IMR-90 (cell line): ENCODE measurements around the gene ADPRS. TPM values are rescaled to one million over a fixed set of nuclear protein-coding genes. Genes with fewer than 3 reads are reported as not detected.

Experiments used
- ATAC-seq: fragments of 200-7000 bp; cut with Tn5 transposase; 2 replicates; pipeline ENCODE4 v1.9.1; 2020; ENCODE audit warnings: low read depth, mild to moderate bottlenecking, moderate library complexity
- BruUV-seq: library from RNA; stranded (reverse); fragments of 400-500 nt; replicated peaks from 2 replicates; lab custom pipeline; 2021; lab: Mats Ljungman, UMichigan
- CTCF ChIA-PET: fragments of 300-600 bp; formaldehyde crosslinking; extraction: SDS; loops from one replicate; lab custom pipeline; 2021; ENCODE audit warnings: antibody characterized with exemption; lab: Yijun Ruan, JAX
- POLR2A ChIA-PET: fragments of 300-600 bp; sonication (Branson Sonifier 250); formaldehyde crosslinking; loops from one replicate; lab custom pipeline; 2022; ENCODE audit warnings: antibody characterized with exemption; ENCODE audit not compliant: unreplicated experiment; lab: Charles Lee
- DNase-seq: peaks from one replicate; pipeline ENCODE4 v3.0.0; 2013
- H2AFZ ChIP-seq: replicated peaks from 2 replicates; pipeline ENCODE3; 2013; ENCODE audit warnings: low read length, mild to moderate bottlenecking; ENCODE audit not compliant: poor library complexity
- H2AK5ac ChIP-seq: 2 replicates; pipeline ENCODE4 v1.6.1; 2013; ENCODE audit warnings: low read depth, low read length, inconsistent platforms
- H2AK9ac ChIP-seq: replicated peaks from 2 replicates; pipeline ENCODE3; 2013; ENCODE audit warnings: mild to moderate bottlenecking, low read depth, low read length, moderate library complexity; ENCODE audit not compliant: poor library complexity
- H2BK120ac ChIP-seq: 2 replicates; pipeline ENCODE4 v1.6.1; 2013; ENCODE audit warnings: low read depth, low read length, inconsistent platforms
- H2BK15ac ChIP-seq: 3 replicates; pipeline ENCODE4 v1.6.1; 2013; ENCODE audit warnings: low read depth, low read length, inconsistent platforms
- H2BK20ac ChIP-seq: 2 replicates; pipeline ENCODE4 v1.6.1; 2013; ENCODE audit warnings: low read depth, mild to moderate bottlenecking, inconsistent platforms, low read length, moderate library complexity
- H2BK5ac ChIP-seq: 2 replicates; pipeline ENCODE4 v1.6.1; 2013; ENCODE audit warnings: mild to moderate bottlenecking, low read depth, low read length, inconsistent platforms; ENCODE audit not compliant: poor library complexity, severe bottlenecking
- H3K14ac ChIP-seq: replicated peaks from 2 replicates; pipeline ENCODE4 v1.6.1; 2013; ENCODE audit warnings: low read depth, low read length, inconsistent platforms
- H3K18ac ChIP-seq: 2 replicates; pipeline ENCODE4 v1.6.1; 2013; ENCODE audit warnings: low read depth, low read length, control low read depth
- H3K23ac ChIP-seq: 2 replicates; pipeline ENCODE4 v1.6.1; 2013; ENCODE audit warnings: low read depth, low read length, inconsistent platforms
- H3K27ac ChIP-seq: 2 replicates; pipeline ENCODE4 v1.5.1; 2013; ENCODE audit warnings: mild to moderate bottlenecking, control low read depth, low read length; ENCODE audit not compliant: insufficient read depth
- H3K27me3 ChIP-seq: 2 replicates; pipeline ENCODE4 v1.6.1; 2013; ENCODE audit warnings: low read length; ENCODE audit not compliant: control insufficient read depth, insufficient read depth
- H3K36me3 ChIP-seq: 2 replicates; pipeline ENCODE4 v1.6.1; 2013; ENCODE audit warnings: low read length, mixed read lengths; ENCODE audit not compliant: control insufficient read depth, insufficient read depth
- H3K4ac ChIP-seq: 2 replicates; pipeline ENCODE4 v1.6.1; 2013; ENCODE audit warnings: low read depth, low read length, inconsistent platforms
- H3K4me1 ChIP-seq: 2 replicates; pipeline ENCODE4 v1.6.1; 2013; ENCODE audit warnings: low read length, mixed read lengths; ENCODE audit not compliant: control insufficient read depth, insufficient read depth
- H3K4me2 ChIP-seq: 2 replicates; pipeline ENCODE4 v1.6.1; 2013; ENCODE audit warnings: low read depth, mild to moderate bottlenecking, control low read depth, low read length, moderate library complexity
- H3K4me3 ChIP-seq: 2 replicates; pipeline ENCODE4 v1.5.1; 2013; ENCODE audit warnings: low read depth, mild to moderate bottlenecking, control low read depth, low read length, moderate library complexity; ENCODE audit not compliant: insufficient read depth
- H3K56ac ChIP-seq: 2 replicates; pipeline ENCODE4 v1.6.1; 2013; ENCODE audit warnings: low read length, inconsistent platforms; ENCODE audit not compliant: insufficient read depth; ENCODE audit errors: extremely low read depth
- H3K79me1 ChIP-seq, 2 experiments: 2 replicates each; pipeline ENCODE4 v1.6.1; 2013; ENCODE audit warnings: low read length in 2 of 2, inconsistent platforms in 1 of 2, low read depth in 1 of 2
- H3K9ac ChIP-seq: 2 replicates; pipeline ENCODE4 v1.6.1; 2013; ENCODE audit warnings: low read depth, low read length, control low read depth
- H3K9me1 ChIP-seq: 2 replicates; pipeline ENCODE4 v1.6.1; 2013; ENCODE audit warnings: low read length, inconsistent platforms; ENCODE audit not compliant: insufficient read depth
- H3K9me3 ChIP-seq: 2 replicates; pipeline ENCODE4 v1.6.1; 2013; ENCODE audit warnings: low read length; ENCODE audit not compliant: control insufficient read depth, insufficient read depth
- H4K20me1 ChIP-seq: 2 replicates; pipeline ENCODE4 v1.6.1; 2013; ENCODE audit warnings: low read length, inconsistent platforms; ENCODE audit not compliant: insufficient read depth
- H4K5ac ChIP-seq: 2 replicates; pipeline ENCODE4 v1.6.1; 2013; ENCODE audit warnings: mild to moderate bottlenecking, low read depth, low read length, control low read depth
- H4K8ac ChIP-seq, 2 experiments: 2 replicates each; pipeline ENCODE4 v1.6.1; 2013; ENCODE audit warnings: low read depth in 2 of 2, low read length in 2 of 2, control low read depth in 1 of 2, inconsistent platforms in 1 of 2
- H4K91ac ChIP-seq: 2 replicates; pipeline ENCODE4 v1.6.1; 2013; ENCODE audit warnings: low read depth, low read length, inconsistent platforms; ENCODE audit not compliant: insufficient read depth
- CEBPB ChIP-seq: IDR thresholded peaks from 2 replicates; pipeline ENCODE4 v1.6.1; 2012; ENCODE audit warnings: low read depth, low read length, improper control_type of control experiment
- MAFK ChIP-seq: IDR thresholded peaks from 2 replicates; pipeline ENCODE4 v1.6.1; 2012; ENCODE audit warnings: low read depth, low read length, improper control_type of control experiment
- WGBS, 2 experiments: methylation state at CpG; one replicate each; pipeline versions ENCODE4 v1.1.5 to v1.1.7; 2013; ENCODE audit warnings: missing lambda C conversion rate in 2 of 2; ENCODE audit not compliant: insufficient read length in 1 of 2; ENCODE audit errors: extremely low coverage in 2 of 2; 5-methylcytosine and 5-hydroxymethylcytosine counted together
- dilution Hi-C: fragments of 300-500 bp; cut with HindIII; formaldehyde crosslinking; loops from one replicate; pipeline ENCODE4 v1.14.3; 2018; ENCODE audit warnings: low sequenced_read_pairs; ENCODE audit not compliant: unreplicated experiment
- in situ Hi-C: fragments of 300-500 bp; cut with MboI; formaldehyde crosslinking; loops from 3 replicates; pipeline ENCODE4 v1.14.3; 2019; ENCODE audit warnings: low sequenced_read_pairs, inconsistent platforms, mixed read lengths
- intact Hi-C: fragments of 100-400 bp; cut with micrococcal nuclease; formaldehyde crosslinking; loops from 2 replicates; pipeline ENCODE4 v1.10.0; 2022
- polyA plus RNA-seq, 3 experiments: library from polyadenylated mRNA; depleted of rRNA; stranded (reverse); fragments of >200 nt; gene quantifications; 2 replicates each; pipeline ENCODE4 v1.2.3, GENCODE V29; 2012; ENCODE audit warnings: low replicate concordance in 1 of 3
- total RNA-seq: library from RNA; depleted of rRNA; stranded (reverse); fragments of >200 nt; gene quantifications from 2 replicates; pipeline ENCODE4 v1.2.3, GENCODE V29; 2012

Gene ADPRS
- total and polyA plus RNA-seq, 2 of the 4 experiments (the other 2 are of a cell fraction) = 31.0 to 37.2 TPM

DNA sequence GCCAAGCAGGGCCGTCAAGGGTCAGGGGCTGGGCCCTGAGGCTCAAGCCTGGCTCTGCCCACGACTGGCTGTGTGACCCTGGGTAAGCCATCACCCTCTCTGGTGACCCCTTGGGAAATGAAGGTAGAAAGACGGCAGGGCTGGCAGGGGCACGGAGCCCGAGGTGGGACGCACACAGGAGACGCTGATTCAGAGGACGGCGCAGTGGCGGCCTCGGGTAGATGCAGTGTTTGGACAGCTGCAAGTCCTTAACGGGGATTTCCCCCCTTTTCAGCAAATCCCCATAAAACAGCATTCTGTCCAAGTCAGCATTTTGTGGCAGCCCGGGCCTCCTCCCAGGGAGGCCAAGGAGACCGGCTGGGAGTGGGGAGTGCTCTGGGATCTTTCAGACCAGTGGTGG lies 19.6 kb downstream of the ADPRS start:
- CTCF ChIA-PET = no interaction called here
- no peak overlapping the region for H3K4me2 ChIP-seq
- H2BK5ac ChIP-seq = no peak overlapping the region
- no peak overlapping the region for H2BK15ac ChIP-seq
- H2BK20ac ChIP-seq = 0 out of 2 replicates have a peak overlapping the region, but pooled peaks have one; percentile 83
- no peaks in the 10 kb centered on the region for H3K36me3 ChIP-seq
- peak overlapping the region; percentile 43; the same call in 1 of the 2 replicates for H2AK5ac ChIP-seq
- no peaks in the 10 kb centered on the region for H3K79me1 ChIP-seq
- H3K23ac ChIP-seq = no peak overlapping the region
- no peak overlapping the region for H4K5ac ChIP-seq
- H3K9ac ChIP-seq = no peak overlapping the region
- H3K18ac ChIP-seq = no peak overlapping the region
- H3K27ac ChIP-seq = no peak overlapping the region
- no peaks in the 10 kb centered on the region for H4K20me1 ChIP-seq
- POLR2A ChIA-PET = no interaction called here
- no peak overlapping the region for H4K8ac ChIP-seq
- in situ Hi-C loops = loop anchor here (5.0 to 25.0 kb wide), 2 partner anchors 179 to 304 kb away; no protein-coding TSS in a partner anchor
- H3K27me3 ChIP-seq = no peaks in the 10 kb centered on the region
- WGBS, 2 experiments = 95% methylated on average over 4 of the region's 14 CpGs; no CpG with 5 or more reads in 1 of the 2 experiments
- H3K4me3 ChIP-seq = no peak overlapping the region
- DNase-seq = no peak
- peak overlapping the region; percentile 8 for H2AFZ ChIP-seq
- H3K9me1 ChIP-seq = peaks cover 10% of the 10 kb centered on the region
- no peaks in the 10 kb centered on the region for H3K9me3 ChIP-seq
- H2BK120ac ChIP-seq = peak overlapping the region; percentile 22; the same call in 1 of the 2 replicates
- H3K14ac ChIP-seq = no peak overlapping the region
- no peak overlapping the region for H3K56ac ChIP-seq
- ATAC-seq = no peak
- intact Hi-C loops = loop anchor here (10.0 kb wide), 1 partner anchor 106 kb away; no protein-coding TSS in a partner anchor
- peak; percentile 51; the same call in 1 of the 2 replicates for TF ChIP-seq MAFK
- no peak for TF ChIP-seq CEBPB
- peaks cover 2% of the 10 kb centered on the region for H3K4me1 ChIP-seq
- peak overlapping the region; percentile 45 for H2AK9ac ChIP-seq
- dilution Hi-C loops = no loop called here
- no peak overlapping the region; the same call in 1 of the 2 replicates for H4K91ac ChIP-seq
- BruUV-seq = no TSS peak
- 0 out of 2 replicates have a peak overlapping the region, but pooled peaks have one; percentile 3 for H3K4ac ChIP-seq
